ENCODE measurements around the gene PGAM2. TPM values are rescaled to one million over a fixed set of nuclear protein-coding genes. Genes with fewer than 3 reads are reported as not detected.

Gene PGAM2
- total RNA-seq, 1 donor from 2014 or later: 0.66 TPM

GRCh38 chr7:44103923-44104859, 38.8 kb upstream of the PGAM2 start, which contains the start of gene AEBP1:
TSS of gene AEBP1 (plus strand) at chr7:44104345. CDS start at chr7:44104666, 321 bp downstream.
- intact Hi-C loops (cut with micrococcal nuclease): loop anchor here (1.0 kb wide), 1 partner anchor 19 kb away; the partner anchor contains the start of gene POLD2

GRCh38 chr7:44103566-44103922, 38.2 kb upstream of the PGAM2 start:
- intact Hi-C loops (cut with micrococcal nuclease): no loop called here

GRCh38 chr7:44102846-44103565, 37.6 kb upstream of the PGAM2 start:
- intact Hi-C loops (cut with micrococcal nuclease): no loop called here

- intact Hi-C loops (cut with micrococcal nuclease): no loop called here
Measured at GRCh38 chr7:44101966-44102845, 36.8 kb upstream of the PGAM2 start.

GRCh38 chr7:44101303-44101965, 36.1 kb upstream of the PGAM2 start:
- intact Hi-C loops (cut with micrococcal nuclease): no loop called here

GRCh38 chr7:44100458-44101302, 35.3 kb upstream of the PGAM2 start:
- intact Hi-C loops (cut with micrococcal nuclease): no loop called here

GRCh38 chr7:44099669-44100068, 34.3 kb upstream of the PGAM2 start:
- intact Hi-C loops (cut with micrococcal nuclease): no loop called here

- intact Hi-C loops (cut with micrococcal nuclease): no loop called here
Measured at GRCh38 chr7:44098092-44099068, 33.0 kb upstream of the PGAM2 start.

GRCh38 chr7:44097064-44097932, 31.9 kb upstream of the PGAM2 start:
- intact Hi-C loops (cut with micrococcal nuclease): no loop called here

- intact Hi-C loops (cut with micrococcal nuclease): no loop called here
Measured at GRCh38 chr7:44096326-44096881, 31.0 kb upstream of the PGAM2 start.

- intact Hi-C loops (cut with micrococcal nuclease): no loop called here
Measured at GRCh38 chr7:44095781-44096180, 30.4 kb upstream of the PGAM2 start.

- intact Hi-C loops (cut with micrococcal nuclease): no loop called here
Measured at GRCh38 chr7:44094883-44095592, 29.7 kb upstream of the PGAM2 start.

GRCh38 chr7:44094365-44094764, 29.0 kb upstream of the PGAM2 start:
- intact Hi-C loops (cut with micrococcal nuclease): no loop called here

- intact Hi-C loops (cut with micrococcal nuclease): no loop called here
Measured at GRCh38 chr7:44093102-44093641, 27.8 kb upstream of the PGAM2 start.

- intact Hi-C loops (cut with micrococcal nuclease): no loop called here
Measured at GRCh38 chr7:44087911-44088838, 22.8 kb upstream of the PGAM2 start.
